NCI-H748 (cell line): ENCODE measurements around the gene FLT1.

Experiments
- DNase-seq: peaks from one replicate; lab custom pipeline; 2025; ENCODE audit not compliant: unreplicated experiment; lab: John Stamatoyannopoulos, UW

The FLT1 gene

DNA sequence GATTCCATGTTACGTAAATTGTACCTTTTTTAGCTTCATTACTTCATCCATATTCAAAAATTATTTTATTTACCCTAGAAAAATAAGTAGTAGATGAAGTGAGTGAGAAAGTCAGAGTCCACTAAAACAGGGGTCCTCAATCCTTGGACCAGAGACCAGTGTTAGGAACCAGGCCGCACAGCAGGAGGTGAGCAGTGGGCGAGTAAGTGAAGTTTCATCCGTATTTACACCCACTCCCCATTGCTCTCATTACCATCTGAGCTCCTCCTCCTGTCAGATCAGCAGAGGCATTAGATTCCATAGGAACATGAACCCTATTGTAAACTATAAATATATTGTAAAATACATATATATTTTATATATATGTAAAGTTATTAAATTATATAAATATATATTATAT, 237.6 kb downstream of the FLT1 start:
- no peak for DNase-seq

DNA sequence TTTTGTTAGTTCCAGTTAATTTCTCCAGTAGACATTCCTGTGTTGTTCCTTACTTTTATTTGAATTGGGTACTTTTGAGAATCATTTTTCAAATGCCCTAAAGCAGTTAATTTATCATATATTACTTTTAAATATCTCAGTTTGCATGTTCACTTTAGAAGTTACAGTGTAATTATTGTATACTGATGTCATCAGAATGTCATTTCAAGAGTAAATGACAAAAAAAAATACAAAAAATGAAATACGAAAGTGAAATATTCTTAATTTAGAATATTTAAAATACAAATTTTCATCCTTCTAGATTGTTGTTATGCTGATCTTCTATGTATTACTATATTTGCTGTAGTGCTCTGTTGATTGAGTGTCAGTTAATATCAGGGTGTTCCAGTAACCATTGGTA, 242.4 kb downstream of the FLT1 start:
- no peak for DNase-seq

DNA sequence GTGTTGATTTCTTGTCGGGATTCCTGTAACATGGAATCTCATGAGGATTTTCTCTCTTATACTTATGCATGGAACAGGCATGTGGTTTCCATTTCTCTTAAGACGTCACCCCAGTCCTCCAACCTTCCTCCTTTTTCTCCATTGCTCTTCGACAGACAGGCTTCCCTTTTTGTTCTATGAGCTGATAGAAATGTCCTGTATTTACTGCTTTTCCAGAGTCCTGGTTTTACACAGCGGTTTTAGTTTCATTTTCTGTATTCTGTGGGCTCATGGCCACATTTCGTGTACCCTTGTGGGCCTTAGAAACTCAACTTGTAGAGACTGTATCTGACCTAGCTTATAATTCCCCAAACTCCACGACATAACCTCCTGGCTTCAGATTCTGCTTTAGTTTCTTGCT, 243.5 kb downstream of the FLT1 start:
- DNase-seq = no peak

DNA sequence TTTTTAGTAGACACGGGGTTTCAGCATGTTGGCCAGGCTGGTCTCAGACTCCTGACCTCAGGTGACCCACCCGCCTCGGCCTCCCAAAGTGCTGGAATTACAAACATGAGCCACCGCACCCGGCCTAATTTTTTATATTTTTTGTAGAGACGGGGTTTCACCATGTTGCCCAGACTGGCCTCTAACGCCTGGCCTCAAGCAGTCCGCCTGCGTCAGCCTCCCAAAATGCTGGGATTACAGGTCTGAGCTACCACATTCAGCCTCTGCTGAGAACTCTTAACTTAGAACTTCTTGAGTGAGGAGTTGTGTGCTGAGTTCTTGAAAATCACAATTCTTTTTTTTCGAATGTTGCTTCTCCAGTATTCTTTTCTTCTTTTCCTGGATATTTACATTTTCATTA, 244.4 kb downstream of the FLT1 start:
- no peak for DNase-seq
